NCI-H2227 treated with DMSO at 0.1 percent for 48 hours (cell line): ENCODE measurements around the gene ANKS1B.
"Not testable (repeated sequence)": the region's sequence is repeated elsewhere in the genome, so short reads cannot be mapped to it uniquely, and the experiment has no call there.

Experiments used
- DNase-seq: peaks from one replicate; lab custom pipeline; 2025; lab: John Stamatoyannopoulos, UW

Gene ANKS1B

GRCh38 chr12:99374023-99374422, 610.7 kb downstream of the ANKS1B start:
- DNase-seq: no peak

GRCh38 chr12:99372257-99372920, 612.3 kb downstream of the ANKS1B start:
- DNase-seq: no peak

GRCh38 chr12:99370421-99371138, 614.2 kb downstream of the ANKS1B start:
- no peak for DNase-seq

GRCh38 chr12:99367181-99367580, 617.6 kb downstream of the ANKS1B start:
- DNase-seq: no peak

GRCh38 chr12:99352269-99352668, 632.5 kb downstream of the ANKS1B start:
- no peak for DNase-seq

GRCh38 chr12:99343960-99344359, 640.8 kb downstream of the ANKS1B start:
- DNase-seq: no peak

- no peak for DNase-seq
Observed at GRCh38 chr12:99339663-99340062, 645.1 kb downstream of the ANKS1B start.

- no peak for DNase-seq
Observed at GRCh38 chr12:99334285-99335056, 650.3 kb downstream of the ANKS1B start.

GRCh38 chr12:99332936-99333591, 651.7 kb downstream of the ANKS1B start:
- DNase-seq: no peak

GRCh38 chr12:99330216-99330615, 654.5 kb downstream of the ANKS1B start:
- no peak for DNase-seq

GRCh38 chr12:99321210-99321609, 663.5 kb downstream of the ANKS1B start:
- not testable (repeated sequence) for DNase-seq

- DNase-seq: no peak
Observed at GRCh38 chr12:99311373-99311772, 673.4 kb downstream of the ANKS1B start.

GRCh38 chr12:99309812-99310211, 674.9 kb downstream of the ANKS1B start:
- DNase-seq: no peak

- DNase-seq: no peak
Observed at GRCh38 chr12:99302874-99303273, 681.9 kb downstream of the ANKS1B start.

GRCh38 chr12:99287136-99287535, 697.6 kb downstream of the ANKS1B start:
- no peak for DNase-seq

- DNase-seq: no peak
Observed at GRCh38 chr12:99284161-99284560, 700.6 kb downstream of the ANKS1B start.

- no peak for DNase-seq
Observed at GRCh38 chr12:99282624-99283023, 702.1 kb downstream of the ANKS1B start.

GRCh38 chr12:99282086-99282485, 702.6 kb downstream of the ANKS1B start:
- no peak for DNase-seq

- DNase-seq: no peak
Observed at GRCh38 chr12:99281277-99281676, 703.5 kb downstream of the ANKS1B start.

- DNase-seq: no peak
Observed at GRCh38 chr12:99278899-99279298, 705.8 kb downstream of the ANKS1B start.

GRCh38 chr12:99277591-99278379, 707.0 kb downstream of the ANKS1B start:
- DNase-seq: no peak

GRCh38 chr12:99271071-99271470, 713.7 kb downstream of the ANKS1B start:
- DNase-seq: no peak
